Myocyte (in vitro differentiated cells): ENCODE results near the gene PCMT1. TPM values are rescaled to one million over a fixed set of nuclear protein-coding genes. Genes with fewer than 3 reads are reported as not detected.
A peak's percentile ranks its signal among the peaks of the same experiment; 100 is the strongest.
"Not testable (repeated sequence)": the region's sequence is repeated elsewhere in the genome, so short reads cannot be mapped to it uniquely, and the experiment has no call there.

Experiments used
- DNase-seq: peaks from one replicate; pipeline ENCODE4 v3.0.0-alpha.2; 2012; ENCODE audit warnings: low read depth
- total RNA-seq: library from RNA; depleted of rRNA; stranded (reverse); fragments of >200 nt; gene quantifications from 2 replicates; pipeline ENCODE4 v1.2.3, GENCODE V29; 2014

The PCMT1 gene
- total RNA-seq, 1 donor from 2014 or later: 213 TPM

- DNase-seq: not testable (repeated sequence)
Observed at GRCh38 chr6:149749082-149749593, 403 bp upstream of the PCMT1 start.

- DNase-seq: peak; percentile 58
Observed at GRCh38 chr6:149750136-149750609, 632 bp downstream of the PCMT1 start.

GRCh38 chr6:149751239-149751638, 1.7 kb downstream of the PCMT1 start:
- no peak for DNase-seq

DNA sequence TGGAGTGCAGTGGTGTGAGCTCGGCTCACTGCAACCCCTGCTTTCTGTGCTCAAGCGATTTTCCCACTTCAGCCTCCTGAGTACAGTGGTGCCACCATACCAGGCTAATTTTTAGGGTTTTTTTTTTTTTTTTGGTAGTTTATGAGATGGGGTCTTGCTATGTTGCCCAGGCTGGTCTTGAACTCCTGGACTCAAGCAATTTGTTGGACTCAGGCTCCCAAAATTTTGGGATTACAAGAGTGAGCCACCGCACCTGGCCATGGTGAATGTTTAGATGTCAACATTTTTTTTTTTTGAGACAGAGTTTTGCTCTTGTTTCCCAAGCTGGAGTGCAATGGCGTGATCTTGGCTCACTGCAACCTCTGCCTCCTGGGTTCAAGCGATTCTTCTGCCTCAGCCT, 2.4 kb downstream of the PCMT1 start:
- not testable (repeated sequence) for DNase-seq

DNA sequence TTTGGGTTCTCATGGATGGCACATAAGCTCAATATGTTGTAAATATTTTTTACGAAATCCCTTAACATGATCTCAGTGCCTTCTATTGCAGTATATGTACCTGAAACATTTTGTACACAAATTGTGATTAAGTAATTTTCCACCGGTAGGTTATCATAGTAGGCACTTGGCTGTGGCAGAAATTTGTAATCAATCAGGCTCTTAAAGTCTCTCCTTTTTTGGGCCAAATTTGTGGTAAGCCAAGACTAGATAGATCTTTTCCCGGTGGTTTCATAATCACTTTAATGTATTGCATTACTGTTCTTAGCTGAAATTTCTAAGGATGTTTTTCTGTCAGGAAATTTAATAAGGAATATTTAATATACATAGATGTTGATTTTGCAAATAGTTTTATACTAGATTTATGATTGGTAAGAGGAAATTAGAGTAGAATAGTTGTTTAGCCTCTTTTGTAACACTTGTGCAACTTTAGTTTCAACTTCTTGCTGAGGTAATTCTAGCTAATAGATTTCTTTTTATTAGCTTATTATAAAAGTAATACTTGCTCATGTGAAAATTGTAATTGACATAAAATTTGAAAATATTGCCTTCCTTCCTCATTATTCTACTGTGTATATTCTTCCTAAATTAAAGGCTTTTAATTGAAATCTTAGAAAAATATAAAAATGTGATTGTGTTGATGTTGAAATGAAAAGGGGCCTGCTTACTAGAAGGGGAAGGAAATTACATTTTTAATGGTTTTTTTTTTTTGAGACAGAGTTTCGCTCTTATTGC, 3.2 kb downstream of the PCMT1 start:
- DNase-seq: no peak

GRCh38 chr6:149753374-149753637, 3.8 kb downstream of the PCMT1 start:
- not testable (repeated sequence) for DNase-seq

DNA sequence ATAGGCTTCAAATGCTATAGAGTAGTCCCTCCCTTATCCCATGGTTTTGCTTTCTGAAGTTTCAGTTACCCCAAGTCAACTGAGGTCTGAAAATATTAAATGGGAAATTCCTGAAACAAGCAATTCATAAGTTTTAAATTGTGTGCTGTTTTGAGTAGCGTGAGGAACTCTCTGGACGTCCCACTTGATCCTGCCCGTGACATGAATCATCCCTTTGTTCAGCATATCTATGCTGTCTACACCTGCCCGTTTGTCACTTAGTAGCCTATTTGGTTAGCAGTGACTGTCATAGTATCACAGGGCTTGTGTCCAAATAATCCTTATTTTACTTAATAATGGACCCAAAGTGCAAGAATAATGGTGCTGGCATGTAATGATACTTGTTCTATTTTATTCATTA, 5.0 kb downstream of the PCMT1 start:
- DNase-seq: peak; percentile 16

GRCh38 chr6:149755300-149756260, 6.0 kb downstream of the PCMT1 start:
- DNase-seq: peak; percentile 14

DNA sequence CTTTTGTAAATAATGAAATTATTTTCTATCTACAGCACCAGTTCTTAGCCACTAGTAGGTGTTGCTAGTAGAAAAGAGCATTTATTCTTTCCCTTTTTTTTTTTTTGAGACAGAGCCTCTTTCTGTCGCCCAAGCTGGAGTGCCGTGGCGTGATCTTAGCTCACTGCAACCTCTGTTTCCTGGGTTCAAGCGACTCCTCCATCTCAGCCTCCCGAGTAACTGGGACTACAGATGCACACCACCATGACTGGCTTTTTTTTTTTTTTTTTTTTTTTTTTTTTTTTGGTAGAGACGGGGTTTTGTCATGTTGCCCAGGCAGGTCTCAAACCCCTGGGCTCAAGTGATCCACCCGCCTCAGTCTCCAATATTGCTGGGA, 6.7 kb downstream of the PCMT1 start:
- DNase-seq: no peak

DNA sequence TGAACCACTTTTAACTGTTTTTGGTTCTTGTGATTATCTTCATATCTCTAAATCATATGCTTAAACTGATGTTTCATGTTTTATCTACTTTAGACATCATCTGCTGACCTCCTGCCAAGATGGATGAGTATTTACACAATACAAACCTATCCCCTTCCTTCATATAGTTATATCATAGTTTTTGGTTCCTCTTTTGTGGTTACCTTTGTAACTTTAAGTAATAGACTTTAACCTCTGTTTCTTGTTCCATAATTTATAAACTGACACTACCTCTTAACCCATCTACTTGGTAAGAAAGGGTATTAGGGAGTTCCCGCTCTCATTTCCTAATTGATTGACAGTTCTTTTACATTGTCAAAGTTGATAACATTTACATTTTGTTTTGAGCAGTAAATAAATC, 11.9 kb downstream of the PCMT1 start:
- no peak for DNase-seq

DNA sequence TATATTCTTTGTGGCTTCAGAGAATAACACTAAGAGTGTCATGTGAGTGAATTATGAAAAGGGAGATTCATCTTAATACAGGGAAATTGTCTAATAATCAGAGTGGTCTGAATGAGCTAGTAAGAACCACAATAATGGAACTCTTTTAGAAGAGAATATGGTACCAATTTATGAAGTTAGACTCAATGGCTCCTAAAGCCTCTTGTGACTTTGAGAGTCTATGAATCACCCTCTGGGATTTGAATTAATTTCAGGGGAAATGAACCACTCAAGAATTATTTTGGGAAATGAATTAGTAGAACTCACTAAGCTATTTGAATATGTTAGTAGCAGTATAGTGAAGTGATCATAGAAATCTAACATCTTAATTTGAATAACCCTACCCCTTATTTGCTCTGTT, 14.3 kb downstream of the PCMT1 start:
- DNase-seq: no peak

DNA sequence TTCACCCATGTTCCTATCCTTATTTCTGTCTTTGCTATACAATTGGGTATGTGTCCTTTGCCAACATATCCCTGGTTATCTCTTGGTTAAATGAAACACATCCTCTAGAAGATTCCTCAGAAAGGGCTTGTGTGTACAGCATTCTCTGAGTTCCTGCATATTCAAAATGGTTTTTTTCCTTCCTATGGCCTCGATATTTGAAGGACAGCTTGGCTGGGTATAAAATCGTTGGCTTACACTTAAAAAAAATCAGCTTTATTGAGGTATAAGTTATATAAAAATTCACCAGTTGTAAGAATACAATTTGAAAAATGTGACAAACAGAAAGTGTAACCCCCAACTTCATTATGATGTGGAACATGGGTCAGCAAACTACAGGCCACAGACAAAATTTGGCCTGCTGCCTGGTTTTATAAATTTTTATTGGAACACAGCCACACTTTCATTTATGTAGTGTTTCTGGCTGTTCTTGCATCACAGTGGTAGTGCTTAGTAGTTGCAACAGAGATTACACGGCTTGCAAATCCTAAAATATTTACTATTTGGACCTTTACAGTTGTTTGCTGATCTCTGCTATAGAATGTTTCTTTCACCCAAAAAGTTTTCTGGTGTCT, 16.7 kb downstream of the PCMT1 start:
- peak; percentile 13 for DNase-seq

DNA sequence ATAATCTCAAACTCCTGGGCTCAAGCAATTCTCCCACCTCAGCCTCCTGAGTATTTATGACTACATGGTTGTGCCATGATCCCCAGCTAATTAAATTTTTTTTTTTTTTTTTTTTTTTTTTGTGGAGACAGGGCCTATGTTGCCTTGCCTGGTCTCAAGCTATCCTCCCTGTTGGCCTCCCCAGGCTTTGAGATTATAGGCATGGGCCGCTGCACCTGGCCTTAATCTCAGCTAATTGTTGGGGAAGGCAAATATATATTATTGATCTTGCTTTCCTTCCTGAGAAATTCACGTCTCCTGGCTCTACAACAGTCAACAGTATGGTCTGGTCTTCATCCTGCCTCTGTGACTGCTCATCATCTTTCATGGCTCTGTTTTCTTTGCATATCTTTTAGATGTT, 20.1 kb downstream of the PCMT1 start:
- no peak for DNase-seq

DNA sequence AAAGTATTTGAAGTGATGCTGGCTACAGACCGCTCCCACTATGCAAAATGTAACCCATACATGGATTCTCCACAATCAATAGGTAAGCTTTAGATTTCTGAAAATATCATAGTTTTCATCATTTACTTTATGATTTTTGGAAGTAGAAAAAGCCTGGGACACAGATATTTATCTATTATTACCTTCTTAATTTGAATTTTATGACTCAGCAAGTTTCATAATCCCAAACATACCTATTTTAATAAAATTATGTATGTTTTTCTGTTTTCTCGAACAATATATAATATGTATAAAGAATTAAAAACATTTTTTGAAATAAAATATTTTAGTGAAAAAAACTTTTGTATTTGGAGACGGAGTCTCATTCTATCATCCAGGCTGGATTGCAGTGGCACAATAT, 21.6 kb downstream of the PCMT1 start:
- no peak for DNase-seq

DNA sequence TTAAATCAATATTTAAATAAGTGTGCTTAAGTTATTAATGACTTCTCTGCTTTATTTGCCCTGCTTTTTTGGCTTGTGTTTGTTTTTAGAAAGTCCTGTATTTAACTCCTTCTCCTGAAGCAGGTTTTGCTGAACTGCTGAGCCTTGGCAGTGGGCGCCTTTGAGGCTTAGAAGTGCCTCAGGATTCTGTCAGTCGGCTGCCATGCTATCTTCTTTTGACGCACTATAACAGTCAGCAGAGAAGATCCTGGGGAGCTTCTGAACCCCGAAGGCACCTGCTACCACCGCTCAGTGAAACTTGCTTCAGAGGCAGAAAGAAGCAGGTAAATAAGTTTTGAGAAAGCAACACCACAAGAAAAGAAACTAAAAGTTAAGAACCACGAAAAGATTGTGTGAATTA, 22.4 kb downstream of the PCMT1 start:
- DNase-seq: no peak

DNA sequence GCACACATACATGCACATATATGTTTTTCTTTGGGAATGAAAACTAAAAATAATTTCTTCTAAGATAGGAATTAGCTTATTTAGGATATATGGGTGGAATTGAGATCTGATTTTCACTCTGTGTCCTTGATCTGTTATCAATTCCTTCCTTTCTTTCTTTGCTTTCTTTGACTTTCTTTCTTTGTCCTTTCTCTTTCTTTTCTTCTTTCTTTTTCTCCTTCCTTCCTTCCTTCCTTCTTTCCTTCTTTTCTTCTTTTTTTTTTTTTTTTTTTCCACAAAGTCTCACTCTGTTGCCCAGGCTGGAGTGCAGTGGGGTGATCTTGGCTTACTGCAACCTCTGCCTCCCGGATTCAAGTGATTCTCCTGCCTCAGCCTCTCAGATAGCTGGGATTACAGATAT, 28.1 kb downstream of the PCMT1 start:
- DNase-seq: no peak

GRCh38 chr6:149779644-149779963, 30.1 kb downstream of the PCMT1 start:
- no peak for DNase-seq

- no peak for DNase-seq
Observed at GRCh38 chr6:149781715-149782114, 32.2 kb downstream of the PCMT1 start.

DNA sequence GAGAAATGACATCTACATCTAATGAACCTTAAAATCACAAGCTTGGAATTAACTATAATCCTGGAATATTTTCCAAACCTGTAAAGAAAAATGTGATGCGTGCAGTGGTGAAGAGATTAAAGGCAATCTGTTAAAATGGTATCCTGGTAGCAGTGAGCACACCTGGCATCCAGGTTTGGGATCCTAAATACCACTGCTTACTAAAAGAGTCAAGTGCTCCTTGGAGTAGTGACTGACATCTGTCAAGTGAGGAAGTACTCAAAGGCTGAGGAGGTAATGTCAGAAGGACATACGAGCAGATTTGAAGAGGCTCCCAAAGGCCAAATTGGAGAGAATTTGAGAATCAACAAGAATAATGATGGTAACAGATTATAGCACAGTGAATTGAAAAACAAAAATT, 32.8 kb downstream of the PCMT1 start:
- DNase-seq: no peak

GRCh38 chr6:149783551-149783950, 34.0 kb downstream of the PCMT1 start:
- no peak for DNase-seq

DNA sequence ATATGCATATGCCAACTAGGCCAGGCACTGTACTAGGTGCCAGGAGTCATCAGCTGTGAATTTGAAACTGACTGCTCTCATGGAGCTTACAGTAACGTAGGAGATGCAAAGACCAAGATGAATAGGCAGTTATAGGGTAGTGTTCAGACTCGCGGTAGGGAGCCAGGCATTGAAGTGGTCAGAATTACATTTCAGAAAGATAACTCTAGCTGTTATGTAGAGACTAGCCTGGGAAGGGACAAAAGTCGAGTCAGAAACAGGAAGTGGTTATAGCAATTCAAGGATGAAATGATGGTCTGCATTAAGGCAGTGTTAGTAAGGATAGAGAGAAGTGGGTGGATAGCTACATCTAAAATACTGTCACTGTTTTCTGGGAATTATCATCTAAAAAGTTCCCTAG, 56.6 kb downstream of the PCMT1 start:
- no peak for DNase-seq

GRCh38 chr6:149809798-149810197, 60.3 kb downstream of the PCMT1 start:
- DNase-seq: no peak
